NCI-H1694 treated with DMSO at 0.1 percent for 48 hours (cell line): ENCODE measurements around the gene AFG3L2.
"Not testable (repeated sequence)": the region's sequence is repeated elsewhere in the genome, so short reads cannot be mapped to it uniquely, and the experiment has no call there.

Source experiments
- DNase-seq: peaks from one replicate; lab custom pipeline; 2025; lab: John Stamatoyannopoulos, UW

Gene AFG3L2

GRCh38 chr18:12397254-12397653, 20.2 kb upstream of the AFG3L2 start:
- DNase-seq: no peak

- DNase-seq: no peak
Observed at GRCh38 chr18:12394428-12394827, 17.4 kb upstream of the AFG3L2 start.

- no peak for DNase-seq
Observed at GRCh38 chr18:12393998-12394397, 17.0 kb upstream of the AFG3L2 start.

- no peak for DNase-seq
Observed at GRCh38 chr18:12393510-12393909, 16.5 kb upstream of the AFG3L2 start.

GRCh38 chr18:12391487-12392165, 14.6 kb upstream of the AFG3L2 start:
- DNase-seq: peak; percentile 61

- no peak for DNase-seq
Observed at GRCh38 chr18:12388442-12388841, 11.4 kb upstream of the AFG3L2 start.

- no peak for DNase-seq
Observed at GRCh38 chr18:12384261-12384660, 7.2 kb upstream of the AFG3L2 start.

- DNase-seq: not testable (repeated sequence)
Observed at GRCh38 chr18:12383759-12384158, 6.7 kb upstream of the AFG3L2 start.

GRCh38 chr18:12382221-12382814, 5.3 kb upstream of the AFG3L2 start:
- not testable (repeated sequence) for DNase-seq

- not testable (repeated sequence) for DNase-seq
Observed at GRCh38 chr18:12378198-12378558, 1.2 kb upstream of the AFG3L2 start.

GRCh38 chr18:12377556-12378197, 650 bp upstream of the AFG3L2 start:
- no peak for DNase-seq

GRCh38 chr18:12376034-12376753, 833 bp downstream of the AFG3L2 start:
- DNase-seq: no peak

- no peak for DNase-seq
Observed at GRCh38 chr18:12374401-12374800, 2.6 kb downstream of the AFG3L2 start.

GRCh38 chr18:12373771-12374116, 3.3 kb downstream of the AFG3L2 start:
- no peak for DNase-seq

- no peak for DNase-seq
Observed at GRCh38 chr18:12373116-12373770, 3.8 kb downstream of the AFG3L2 start.

GRCh38 chr18:12372406-12372805, 4.6 kb downstream of the AFG3L2 start:
- DNase-seq: no peak

GRCh38 chr18:12371590-12371989, 5.4 kb downstream of the AFG3L2 start:
- no peak for DNase-seq

GRCh38 chr18:12369211-12369610, 7.8 kb downstream of the AFG3L2 start:
- no peak for DNase-seq

GRCh38 chr18:12366784-12367183, 10.2 kb downstream of the AFG3L2 start:
- no peak for DNase-seq

GRCh38 chr18:12366379-12366778, 10.6 kb downstream of the AFG3L2 start:
- DNase-seq: no peak

- no peak for DNase-seq
Observed at GRCh38 chr18:12362473-12363174, 14.4 kb downstream of the AFG3L2 start.
